HL-60/S4 treated with retinoic acid at 250 ng/mL for 4 days and 3 days (cell line): ENCODE measurements around the gene HDAC4.
"Not testable (repeated sequence)": the region's sequence is repeated elsewhere in the genome, so short reads cannot be mapped to it uniquely, and the experiment has no call there.

Source experiments
- in situ Hi-C: fragments of 300-500 bp; cut with MboI; formaldehyde crosslinking; loops from 2 replicates; pipeline ENCODE4 v1.7.0; 2022; ENCODE audit warnings: low sequenced_read_pairs

HDAC4 gene

DNA sequence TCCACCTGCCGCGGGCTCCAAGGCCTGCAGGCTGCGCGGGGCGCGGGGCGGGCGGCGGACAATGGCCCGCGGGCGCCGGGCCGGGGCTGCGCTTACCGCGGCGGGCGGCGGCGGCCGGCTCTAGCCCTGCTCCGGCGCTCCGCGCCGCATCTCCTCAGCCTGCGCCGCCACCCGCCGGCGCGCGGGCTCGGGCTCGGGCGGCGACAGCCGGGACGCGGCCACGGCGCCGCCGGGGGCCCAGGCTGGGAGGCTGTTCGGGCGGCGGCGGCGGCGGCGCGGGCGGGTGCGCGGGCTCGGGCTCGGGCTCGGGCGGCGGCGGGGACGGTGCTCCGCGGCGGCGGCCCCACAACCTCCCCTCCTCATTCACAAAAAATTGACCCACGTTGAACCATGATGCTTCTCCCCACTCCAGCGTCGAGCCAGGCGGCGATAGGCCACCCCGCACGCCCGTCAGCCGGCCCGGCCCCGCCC is at the start of gene HDAC4:
HDAC4 (minus strand) TSS at position 425 of the 471 bp plus-strand sequence. CDS start 48,321 bp downstream, outside the sequence.
- in situ Hi-C loops, result no loop called here

DNA sequence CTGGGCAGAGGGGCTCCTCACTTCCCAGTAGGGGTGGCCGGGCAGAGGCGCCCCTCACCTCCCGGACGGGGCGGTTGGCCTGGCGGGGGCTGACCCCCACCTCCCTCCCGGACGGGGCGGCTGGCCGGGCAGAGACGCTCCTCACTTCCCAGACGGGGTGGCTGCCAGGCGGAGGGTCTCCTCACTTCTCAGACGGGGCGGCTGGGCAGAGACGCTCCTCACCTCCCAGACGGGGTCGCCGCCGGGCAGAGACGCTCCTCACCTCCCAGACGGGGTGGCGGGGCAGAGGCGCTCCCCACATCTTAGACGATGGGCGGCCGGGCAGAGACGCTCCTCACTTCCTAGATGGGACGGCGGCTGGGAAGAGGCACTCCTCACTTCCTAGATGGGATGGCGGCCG is 48.6 kb upstream of the HDAC4 start:
- in situ Hi-C loops, result not testable (repeated sequence)

DNA sequence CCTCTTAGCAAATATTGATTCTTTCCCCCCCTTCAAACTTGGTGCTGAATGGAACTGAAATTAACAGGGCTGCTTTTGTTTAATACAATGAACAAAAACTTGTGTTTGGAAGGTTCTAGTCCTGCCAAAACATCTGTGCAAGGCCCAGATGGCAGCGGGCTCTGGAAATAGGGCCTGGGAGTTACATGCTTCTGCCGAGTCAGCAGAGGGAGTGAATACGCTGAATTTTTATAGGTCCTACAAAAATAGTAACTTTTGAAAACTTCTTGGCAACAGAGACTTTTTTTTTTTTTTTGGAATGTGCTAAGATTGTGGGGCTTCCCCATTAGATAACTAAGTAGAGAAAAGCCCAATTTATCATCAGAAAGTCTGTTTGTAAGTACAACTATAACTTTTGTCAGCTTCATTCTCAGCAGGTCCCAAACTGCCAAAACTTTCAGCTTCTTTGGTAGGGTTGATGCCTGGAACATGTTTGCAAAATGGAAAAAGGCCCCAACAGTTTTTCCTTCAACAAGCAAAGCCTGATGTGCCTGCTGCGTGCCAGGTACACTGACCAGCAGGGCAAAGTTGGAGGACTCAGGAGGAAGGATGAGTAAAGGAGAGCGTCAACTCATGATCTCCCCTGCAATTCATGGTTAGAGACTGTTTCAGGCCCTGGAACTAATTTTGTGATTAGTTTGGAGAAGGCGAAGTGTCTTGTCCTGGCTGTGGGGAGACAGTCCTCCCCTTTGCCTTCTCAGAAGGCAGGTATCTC is 45.1 kb upstream of the HDAC4 start:
- in situ Hi-C loops, result no loop called here

DNA sequence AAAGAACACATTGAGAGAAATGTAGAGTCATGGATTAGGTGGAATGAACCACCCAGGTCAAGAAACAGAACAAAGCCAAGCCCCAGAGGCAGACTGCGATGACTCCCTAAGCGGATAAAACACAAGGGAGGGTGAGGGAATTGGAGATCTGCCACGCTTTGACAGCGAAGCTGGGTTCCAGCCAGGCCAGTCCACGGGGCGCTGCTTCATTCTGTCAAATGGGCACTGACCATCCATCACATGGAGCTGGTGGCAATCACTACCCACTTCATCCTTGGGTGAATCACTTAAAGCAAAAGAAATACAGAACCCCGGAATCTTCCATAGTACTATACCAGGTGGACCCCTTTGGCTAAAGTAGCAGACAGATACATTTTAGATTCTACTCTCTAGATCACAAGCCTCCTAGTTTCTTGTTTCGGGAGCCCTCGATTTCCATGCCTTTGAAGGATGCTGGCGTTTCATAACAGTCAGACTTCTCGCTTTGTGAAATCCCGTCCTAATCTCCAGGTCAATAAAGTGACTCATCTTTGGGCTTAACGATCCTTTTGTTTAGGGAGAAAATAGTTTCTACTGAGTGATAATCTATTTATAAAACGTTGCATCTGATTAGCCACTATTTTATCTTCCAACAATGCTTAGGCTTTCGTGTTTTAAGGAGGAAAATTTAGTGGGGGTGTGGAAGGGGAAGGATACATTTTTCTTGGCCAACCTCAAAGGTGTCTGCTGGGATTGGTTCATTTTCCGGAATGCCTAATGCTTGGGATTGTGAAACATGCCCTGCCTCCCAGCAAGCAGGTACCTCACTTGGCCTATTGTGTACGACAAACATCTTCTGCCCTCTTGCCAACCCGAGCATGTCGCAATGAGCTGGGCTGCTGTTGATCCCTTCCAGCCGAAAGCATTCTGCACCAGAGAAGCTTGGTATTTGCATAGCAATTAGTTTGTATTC is 44.1 kb upstream of the HDAC4 start:
- in situ Hi-C loops, result no loop called here

DNA sequence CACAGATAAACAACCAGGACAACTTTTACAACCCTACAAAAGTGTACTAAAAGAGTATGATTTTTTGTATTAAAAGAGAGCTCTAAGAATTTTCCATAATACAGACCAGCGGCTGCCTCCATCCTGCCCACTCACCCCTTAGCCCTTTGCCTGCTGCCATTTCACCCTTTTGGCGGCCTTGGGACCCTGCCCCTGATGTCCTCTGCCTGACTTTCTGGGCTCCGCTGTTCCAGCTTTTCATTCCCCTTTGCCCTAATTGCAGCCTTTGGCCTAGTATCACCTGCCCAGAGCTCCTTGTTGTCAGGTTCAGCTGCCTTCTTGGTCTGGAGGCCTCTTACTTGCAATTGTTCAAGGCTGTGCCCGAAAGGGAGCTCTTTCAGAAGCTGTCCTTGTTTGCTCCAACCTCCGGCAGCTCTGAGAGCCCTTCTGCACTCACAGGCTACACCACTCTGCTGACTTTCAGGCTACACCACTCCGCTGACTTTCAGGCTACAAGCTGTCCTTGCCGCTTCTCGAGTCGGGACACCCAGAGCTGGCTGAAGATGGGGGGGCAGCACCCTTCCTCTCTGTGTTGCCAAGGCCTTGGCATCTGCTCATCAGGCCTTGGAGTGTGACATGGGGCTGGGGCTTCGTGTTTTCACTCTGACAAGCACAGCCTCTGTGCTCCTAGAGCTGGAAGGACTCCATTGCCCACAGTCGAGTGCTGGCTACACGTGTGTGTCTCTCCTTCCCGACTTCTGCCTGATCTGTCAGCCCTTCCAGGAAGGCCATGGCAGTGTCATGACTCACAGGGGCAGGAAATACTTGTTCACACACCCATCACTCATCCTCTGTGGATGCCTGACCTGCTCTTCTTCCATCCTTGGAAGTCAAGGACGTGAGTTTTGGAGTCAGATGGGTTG is 43.1 kb upstream of the HDAC4 start:
- in situ Hi-C loops, result no loop called here

DNA sequence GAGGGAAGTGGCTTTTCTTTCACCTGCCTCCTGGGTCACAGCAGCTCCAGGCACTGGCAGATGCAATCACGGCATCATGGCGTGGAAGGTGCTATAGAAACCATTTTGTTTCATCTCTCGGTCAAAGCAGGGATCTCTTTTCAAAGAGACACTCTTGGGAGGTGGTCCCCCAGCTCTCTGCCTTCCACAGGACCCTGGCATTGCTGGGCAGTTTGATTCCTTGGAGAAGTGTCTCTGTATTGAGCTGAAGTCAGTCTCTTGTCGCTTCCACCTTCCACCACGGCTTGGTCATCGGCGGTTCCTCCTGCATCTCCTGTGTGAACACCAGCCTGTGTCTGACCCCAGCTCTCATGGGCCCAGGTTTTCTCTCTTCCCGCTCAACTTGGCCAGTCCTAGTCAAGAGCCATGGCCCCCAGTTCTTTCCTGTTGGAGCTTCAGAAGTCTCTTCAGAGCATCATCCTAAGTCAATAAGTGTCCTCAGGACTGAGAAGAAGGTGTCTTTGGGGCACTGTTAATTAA is 42.3 kb upstream of the HDAC4 start:
- in situ Hi-C loops, result no loop called here

DNA sequence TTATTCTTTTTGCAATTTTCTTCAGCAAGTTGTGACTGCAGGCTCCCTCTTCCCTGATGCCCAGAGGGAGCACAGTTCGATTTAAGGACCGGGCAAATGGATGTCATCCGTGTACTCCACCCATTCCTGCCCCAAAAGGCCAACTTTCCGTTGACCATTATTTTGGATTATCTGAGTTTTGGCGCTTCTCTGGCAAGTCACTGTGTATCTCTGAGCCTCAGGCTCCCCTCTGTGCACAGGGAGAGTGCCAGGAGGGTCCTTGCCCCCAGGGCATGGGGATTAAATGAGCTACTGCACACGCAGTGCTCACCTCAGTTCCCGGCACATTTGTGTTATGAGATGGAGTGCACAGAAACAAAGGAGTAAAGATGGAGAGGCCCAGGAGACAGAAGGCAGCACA is 41.4 kb upstream of the HDAC4 start:
- in situ Hi-C loops, result no loop called here

DNA sequence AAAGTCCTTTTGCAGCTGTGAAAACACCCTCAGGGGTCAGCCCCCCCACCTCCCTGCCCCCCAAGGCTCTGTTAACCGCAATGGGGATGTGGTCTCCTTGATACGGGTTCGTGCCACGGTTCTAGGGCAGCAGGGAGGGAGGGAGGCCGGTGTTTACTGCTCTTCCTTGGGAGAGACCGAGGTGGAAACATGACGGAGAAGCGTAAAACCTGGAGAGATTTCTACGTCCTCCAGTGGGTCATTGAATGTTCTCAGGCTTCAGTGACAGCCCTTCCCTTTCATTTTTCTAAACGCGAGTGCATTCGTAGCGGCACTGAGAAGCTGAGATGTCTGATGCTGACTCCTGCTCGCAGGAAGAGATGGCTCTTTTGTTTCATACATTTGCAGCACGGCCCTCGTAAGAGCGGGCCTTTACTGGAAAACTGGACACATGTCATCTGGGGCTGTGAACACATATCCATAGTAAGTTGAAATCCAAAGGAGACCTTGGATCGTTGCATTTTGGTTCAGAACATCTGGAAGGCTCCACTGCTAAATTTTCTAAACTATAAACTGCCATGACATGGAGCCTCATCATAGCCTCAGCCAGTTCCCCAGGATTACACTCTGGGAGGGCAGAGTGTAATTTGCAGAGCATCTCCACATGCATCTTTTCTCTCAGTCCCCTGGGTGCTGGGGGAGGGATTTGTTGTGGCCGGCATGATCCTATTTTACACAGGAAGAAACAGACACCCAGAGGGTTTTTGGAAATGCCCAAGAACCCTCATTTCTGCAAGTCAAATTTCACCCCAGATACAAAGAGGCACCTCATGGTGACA is 40.6 kb upstream of the HDAC4 start:
- in situ Hi-C loops, result no loop called here

DNA sequence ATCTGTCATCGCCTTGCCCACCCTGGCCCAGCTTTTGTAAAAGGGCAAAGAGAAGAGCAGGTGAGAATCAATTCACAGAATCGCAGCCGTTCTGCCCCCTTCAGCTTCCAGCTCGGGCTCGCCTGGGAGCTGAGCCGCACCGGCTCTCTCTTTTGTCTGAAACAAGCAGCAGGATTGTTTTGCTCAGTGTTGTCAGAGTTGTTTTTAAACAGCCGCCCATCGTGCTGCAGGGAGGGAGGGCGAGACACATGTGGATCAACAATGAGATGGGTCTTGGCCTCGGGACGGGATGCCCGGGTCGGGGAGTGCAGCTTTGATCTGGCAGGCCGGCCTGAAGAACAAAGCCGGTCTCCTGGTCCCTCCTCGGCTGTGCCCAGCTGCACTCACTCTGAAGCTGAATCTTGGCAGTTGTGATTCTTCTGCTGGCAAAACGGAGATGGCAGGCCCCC is 39.7 kb upstream of the HDAC4 start:
- in situ Hi-C loops, result no loop called here

DNA sequence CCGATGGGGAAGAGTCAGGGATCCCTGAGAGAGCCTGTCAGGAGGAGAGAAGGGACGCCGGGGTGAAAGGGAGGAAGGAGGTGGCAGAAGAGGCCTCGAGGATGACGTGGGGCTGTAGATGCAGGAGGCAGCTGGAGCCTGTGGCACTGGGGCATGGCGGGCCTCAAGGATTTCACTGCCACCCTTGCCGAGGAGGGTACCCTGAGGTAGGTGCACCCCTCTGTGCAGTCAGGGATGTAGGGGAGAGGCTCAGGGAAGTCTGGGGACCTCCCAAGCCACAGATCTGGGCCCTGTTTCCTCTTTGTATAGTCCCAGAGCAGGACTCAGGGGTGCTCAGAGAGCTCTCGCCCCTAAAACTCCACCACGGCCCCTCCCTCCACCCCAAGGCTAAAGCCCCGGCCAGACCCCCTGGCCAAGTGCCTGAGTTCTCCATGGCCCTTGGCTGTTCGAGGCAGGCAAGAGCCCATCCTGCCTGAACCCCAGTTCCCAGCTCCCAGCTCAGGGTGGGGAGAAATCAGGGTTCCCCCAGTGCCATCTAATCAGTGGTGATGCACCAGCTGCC is 39.0 kb upstream of the HDAC4 start:
- in situ Hi-C loops, result no loop called here

DNA sequence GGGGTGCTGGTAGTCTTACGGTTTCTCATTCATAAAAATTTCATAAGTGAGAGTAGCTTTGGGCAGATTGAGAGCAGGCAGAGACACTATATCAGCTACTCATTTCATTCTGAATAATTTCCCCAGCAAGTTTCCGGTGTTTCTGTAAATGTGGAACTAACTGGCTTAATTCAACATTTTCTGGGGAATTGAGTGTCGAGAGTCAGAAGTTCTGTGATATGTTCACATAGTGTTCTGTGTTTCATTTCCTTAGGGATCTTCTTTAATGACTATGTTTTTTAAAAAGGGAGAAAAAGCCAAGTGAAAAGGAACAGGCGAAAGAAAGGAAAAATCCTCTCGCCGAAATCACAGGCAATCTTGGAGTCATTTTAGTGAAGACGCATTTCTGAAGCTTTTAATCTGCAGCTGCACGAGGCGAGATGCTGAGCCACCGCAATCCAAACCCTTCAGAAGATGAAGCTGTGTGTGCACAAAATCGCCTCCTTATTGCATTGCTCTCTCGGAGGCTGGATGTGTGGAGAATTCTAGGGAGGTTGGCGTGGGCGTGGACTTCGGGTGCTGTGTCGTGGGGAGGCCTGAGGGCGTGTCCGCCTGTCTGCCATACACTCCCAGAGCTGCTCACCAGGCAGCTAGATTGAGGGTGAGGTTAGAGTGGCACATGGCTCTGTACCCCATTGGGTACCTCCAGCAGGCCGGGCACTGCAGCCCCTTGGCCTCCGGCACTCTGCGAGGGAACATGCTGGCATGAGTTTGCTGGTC is 38.4 kb upstream of the HDAC4 start:
- in situ Hi-C loops, result no loop called here

DNA sequence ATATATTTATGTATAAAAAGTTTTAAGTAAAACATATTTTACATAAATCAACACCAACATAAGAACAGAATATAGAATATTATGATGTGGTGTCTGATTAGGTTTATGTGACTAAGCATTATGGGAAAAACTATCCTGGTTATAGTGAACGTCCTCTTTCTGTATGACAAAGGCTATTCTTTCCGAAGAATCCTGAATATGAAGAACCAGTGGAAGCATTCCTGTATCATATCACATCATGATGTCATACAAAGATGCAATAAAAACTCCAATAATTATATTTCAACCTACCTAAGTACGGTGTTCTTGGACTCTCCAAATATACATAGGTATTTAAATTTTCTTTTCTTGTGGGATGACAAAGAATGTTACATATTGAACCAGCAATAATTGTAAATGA is 37.5 kb upstream of the HDAC4 start:
- in situ Hi-C loops, result no loop called here

DNA sequence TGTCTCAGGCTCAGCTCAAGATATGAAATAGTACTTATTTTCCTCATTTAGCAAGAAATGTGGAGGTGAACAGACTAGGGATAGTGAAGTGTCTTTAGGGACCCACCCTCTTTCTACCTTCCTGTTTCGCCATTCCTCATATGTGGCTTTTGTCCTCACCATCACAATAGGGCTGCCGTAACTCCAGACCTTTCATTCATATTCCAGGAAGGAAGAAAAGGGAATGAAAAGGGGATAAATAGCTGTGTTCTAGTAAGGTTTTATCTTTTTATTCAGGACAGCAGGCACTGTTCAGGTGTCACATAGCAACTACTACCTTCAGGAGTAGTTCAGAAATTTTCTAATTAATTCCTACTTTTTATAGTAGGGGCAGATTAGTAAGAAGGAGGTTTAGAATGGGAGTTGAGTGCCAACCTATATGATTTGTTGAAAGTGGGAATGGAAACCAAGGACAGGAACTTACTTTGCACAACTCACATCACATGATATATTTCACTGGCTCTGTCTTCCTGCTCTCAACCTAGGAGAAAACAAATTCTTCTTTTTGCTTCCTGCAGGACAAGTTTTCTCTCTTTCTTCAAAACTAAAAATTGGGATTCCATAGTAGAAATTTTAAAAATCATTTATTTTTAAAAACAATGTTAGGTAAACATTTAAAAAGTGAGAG is 36.0 kb upstream of the HDAC4 start:
- in situ Hi-C loops, result no loop called here

DNA sequence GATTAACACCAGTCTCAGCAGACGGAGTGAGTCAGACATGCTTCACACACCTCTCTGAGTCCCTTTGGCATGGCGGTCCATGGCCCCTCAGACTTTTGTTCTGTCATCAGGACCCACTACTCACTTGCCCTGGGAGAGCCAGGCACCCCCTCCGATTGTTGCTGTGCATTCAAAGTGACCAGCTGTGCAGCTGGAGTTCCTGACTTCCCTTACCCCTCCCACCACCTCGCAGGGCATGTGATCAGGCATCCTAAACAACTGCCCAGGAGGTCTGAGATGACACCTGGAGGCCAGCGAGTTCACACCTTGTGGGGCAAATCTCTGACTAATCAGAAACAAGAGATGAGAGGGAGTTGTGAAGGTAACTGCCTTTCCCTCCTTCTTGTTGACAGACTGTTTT is 35.3 kb upstream of the HDAC4 start:
- in situ Hi-C loops, result no loop called here

DNA sequence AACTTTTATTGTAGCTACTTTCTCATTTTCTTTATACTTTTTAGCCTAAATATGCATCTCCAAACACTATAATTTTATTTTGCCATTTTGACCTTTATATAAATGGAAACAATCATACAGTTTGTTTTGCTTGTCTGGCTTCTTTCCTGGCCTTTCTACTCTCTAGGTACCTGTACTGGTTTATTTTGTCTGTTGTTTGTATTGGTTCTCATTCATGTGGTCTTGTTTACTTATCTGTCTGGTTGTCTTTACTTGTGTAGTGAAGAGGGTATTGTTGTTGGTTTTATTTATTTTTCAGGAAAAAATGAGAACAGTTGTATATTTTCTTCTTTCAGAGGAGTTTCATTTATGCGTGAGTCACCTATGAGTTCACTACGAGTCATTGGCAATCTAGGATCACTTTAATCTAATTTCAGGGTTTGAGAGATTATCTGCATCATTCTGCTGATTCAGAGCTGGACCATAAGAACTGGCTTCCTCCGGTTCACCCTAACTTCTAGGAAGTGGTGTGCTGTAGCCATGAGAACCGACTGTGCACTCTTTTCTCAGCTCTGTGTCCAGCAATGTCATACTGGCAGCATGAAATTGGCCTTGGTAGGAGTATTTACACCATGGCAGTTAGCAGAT is 33.1 kb upstream of the HDAC4 start:
- in situ Hi-C loops, result no loop called here

DNA sequence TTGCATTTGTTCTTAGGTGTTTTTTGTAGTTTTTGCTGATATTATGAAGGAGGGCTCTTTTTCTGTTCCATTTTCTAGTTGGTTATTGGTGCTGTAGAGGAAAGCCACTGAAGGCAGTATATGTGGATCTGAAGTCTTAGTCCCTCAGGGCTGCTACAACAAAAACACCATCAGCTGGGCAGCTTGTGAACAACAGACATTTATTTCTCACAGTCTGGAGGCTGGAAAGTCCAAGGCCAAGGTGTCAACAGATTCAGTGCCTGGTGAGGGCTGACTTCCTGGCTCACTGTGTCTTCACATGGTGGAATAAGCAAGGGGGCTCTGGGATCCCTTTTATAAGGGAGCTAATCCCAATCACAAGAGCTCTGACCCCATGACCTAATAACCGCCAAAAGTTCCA is 31.4 kb upstream of the HDAC4 start:
- in situ Hi-C loops, result no loop called here

DNA sequence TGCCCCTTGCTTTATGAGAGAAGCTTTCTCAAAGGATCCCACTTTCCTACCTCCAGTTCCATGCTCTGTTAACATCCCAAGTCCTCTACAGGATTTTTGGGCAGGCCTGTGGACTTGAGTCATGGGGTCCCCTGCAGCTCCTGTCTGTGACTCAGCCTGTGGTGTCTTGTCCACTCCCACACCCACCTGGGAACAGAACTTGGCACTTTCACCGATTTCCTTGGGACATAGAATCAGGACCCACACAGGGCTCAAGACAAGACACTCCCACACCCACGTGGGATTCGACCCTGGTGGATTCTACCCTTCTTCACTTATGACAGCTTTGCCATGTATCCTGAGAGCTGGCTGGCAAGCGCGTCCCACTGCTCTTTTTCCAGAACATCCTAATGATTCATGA is 30.7 kb upstream of the HDAC4 start:
- in situ Hi-C loops, result no loop called here
